CD4-positive, alpha-beta T cell (primary cell): ENCODE measurements around the gene SPDYC. TPM values are rescaled to one million over a fixed set of nuclear protein-coding genes. Genes with fewer than 3 reads are reported as not detected.

Source experiments
- ATAC-seq: fragments of 200-7000 bp; cut with Tn5 transposase; one replicate; pipeline ENCODE4 v1.10.0; 2022; ENCODE audit warnings: mild to moderate bottlenecking; ENCODE audit not compliant: poor library complexity
- CTCF ChIA-PET: fragments of 350-600 bp; sonication (Branson Sonifier 250); formaldehyde crosslinking; loops from one replicate; lab custom pipeline; 2021; ENCODE audit warnings: antibody characterized with exemption, inconsistent platforms; lab: Charles Lee
- POLR2A ChIA-PET: fragments of 350-600 bp; sonication (Branson Sonifier 250); formaldehyde crosslinking; loops from one replicate; lab custom pipeline; 2021; ENCODE audit warnings: antibody characterized with exemption, inconsistent platforms; lab: Charles Lee
- DNase-seq, 14 experiments: peaks; one replicate each; pipeline ENCODE4 v3.0.0-alpha.2; 2013 to 2020; ENCODE audit warnings: mixed read lengths in 2 of 14
- H3K27ac ChIP-seq, 2 donors: one replicate each; pipeline versions ENCODE4 v1.5.1 to v1.7.0; 2013; ENCODE audit warnings: low read length in 2 of 2, low read depth in 1 of 2, mild to moderate bottlenecking in 1 of 2
- H3K27me3 ChIP-seq, 2 experiments: 1 replicate in 1 of 2; 2 replicates in 1 of 2; pipeline versions ENCODE4 v1.6.1 to v1.7.0; 2013; ENCODE audit warnings: low read length in 2 of 2, control low read depth in 1 of 2, mild to moderate bottlenecking in 1 of 2, moderate library complexity in 1 of 2; ENCODE audit not compliant: insufficient read depth in 2 of 2, control insufficient read depth in 1 of 2
- H3K36me3 ChIP-seq: one replicate; pipeline ENCODE4 v1.6.1; 2013; ENCODE audit warnings: low read length, control low read depth; ENCODE audit not compliant: insufficient read depth
- H3K4me1 ChIP-seq: one replicate; pipeline ENCODE4 v1.6.1; 2013; ENCODE audit warnings: low read length, control low read depth; ENCODE audit not compliant: insufficient read depth
- H3K4me3 ChIP-seq: one replicate; pipeline ENCODE4 v1.5.1; 2013; ENCODE audit warnings: mild to moderate bottlenecking, low read length, moderate library complexity
- H3K9me3 ChIP-seq, 2 experiments: 1 replicate in 1 of 2; 2 replicates in 1 of 2; pipeline versions ENCODE4 v1.6.1 to v1.7.0; 2013; ENCODE audit warnings: low read length in 2 of 2, mild to moderate bottlenecking in 2 of 2, control low read depth in 1 of 2, moderate library complexity in 1 of 2; ENCODE audit not compliant: control insufficient read depth in 1 of 2, insufficient read depth in 1 of 2
- H3K27ac Mint-ChIP-seq: one replicate; pipeline ENCODE4 v1.8.0; 2020; ENCODE audit warnings: mixed read lengths
- H3K27me3 Mint-ChIP-seq: one replicate; pipeline ENCODE4 v1.8.0; 2021; ENCODE audit warnings: mixed read lengths
- H3K36me3 Mint-ChIP-seq: one replicate; pipeline ENCODE4 v1.8.0; 2021; ENCODE audit warnings: low read depth, mixed read lengths
- H3K4me1 Mint-ChIP-seq: one replicate; pipeline ENCODE4 v1.8.0; 2021; ENCODE audit warnings: low read depth, mixed read lengths
- H3K4me3 Mint-ChIP-seq: one replicate; pipeline ENCODE4 v1.8.0; 2020; ENCODE audit warnings: mild to moderate bottlenecking, mixed read lengths
- H3K9me3 Mint-ChIP-seq: one replicate; pipeline ENCODE4 v1.8.0; 2020; ENCODE audit warnings: mixed read lengths
- intact Hi-C, 2 experiments: fragments of 100-400 bp; cut with DNase I in 1 of 2; cut with micrococcal nuclease in 1 of 2; formaldehyde crosslinking; loops; one replicate each; pipeline versions ENCODE4 v1.15.1 to v1.9.0; 2023 to 2025; cut with DNase I, micrococcal nuclease
- total RNA-seq, 174 experiments: library from RNA in 2 of 174; stranded (reverse) in 2 of 174; gene quantifications; one replicate each; pipeline ENCODE4 v1.2.3 and lab custom pipeline; 2021 to 2026
- TF ChIP-seq, protein P1 (sequence below): fragments of 200-600 bp; IDR thresholded peaks from one replicate; pipeline ENCODE4 v1.8.0; 2022; ENCODE audit warnings: antibody characterized with exemption, mild to moderate bottlenecking

SPDYC gene
- total RNA-seq, 2 experiments from 2014 or later, result not detected

DNA sequence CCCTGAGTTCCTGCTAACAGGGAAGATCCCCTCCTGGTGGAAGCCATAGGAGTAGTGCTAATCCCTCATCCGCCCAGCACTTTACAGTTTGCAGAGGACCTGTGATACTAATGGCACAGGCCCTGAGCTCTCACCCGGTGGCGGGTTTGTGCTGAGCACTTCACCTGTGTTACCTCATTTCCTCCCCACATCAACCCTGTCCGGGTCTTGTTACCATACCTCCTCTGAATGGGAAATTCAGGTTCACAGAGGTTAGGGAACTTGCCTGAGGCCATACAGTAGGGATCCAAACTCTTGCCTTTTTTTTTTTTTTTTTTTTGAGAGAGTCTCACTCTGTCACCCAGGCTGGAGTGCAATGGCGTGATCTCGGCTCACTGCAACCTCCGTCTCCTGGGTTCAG is 36.9 kb downstream of the SPDYC start:
- intact Hi-C loops, result no loop called here
- Mint-ChIP-seq H3K27me3 (no peaks in the 10 kb centered on the region), H3K9me3 (no peaks in the 10 kb centered on the region), H3K36me3 (peaks cover 70% of the 10 kb centered on the region), H3K27ac (no peak overlapping the region), H3K4me1 (no peaks in the 10 kb centered on the region), H3K4me3 (no peak overlapping the region)
- DNase-seq (no peak), ATAC-seq (no peak)
- ChIA-PET POLR2A (no interaction called here), CTCF (interaction anchor here (0.7 to 2.4 kb wide), 2 partner anchors 32 to 122 kb away, joined by 4 to 8 read pairs; no protein-coding TSS in a partner anchor)
- Histone ChIP-seq H3K36me3 (peaks cover 62% of the 10 kb centered on the region), H3K9me3 (no peaks in the 10 kb centered on the region), H3K27me3 (no peaks in the 10 kb centered on the region), H3K4me1 (no peaks in the 10 kb centered on the region), H3K27ac (no peak overlapping the region), H3K4me3 (no peak overlapping the region)
- TF ChIP-seq, protein P1, sequence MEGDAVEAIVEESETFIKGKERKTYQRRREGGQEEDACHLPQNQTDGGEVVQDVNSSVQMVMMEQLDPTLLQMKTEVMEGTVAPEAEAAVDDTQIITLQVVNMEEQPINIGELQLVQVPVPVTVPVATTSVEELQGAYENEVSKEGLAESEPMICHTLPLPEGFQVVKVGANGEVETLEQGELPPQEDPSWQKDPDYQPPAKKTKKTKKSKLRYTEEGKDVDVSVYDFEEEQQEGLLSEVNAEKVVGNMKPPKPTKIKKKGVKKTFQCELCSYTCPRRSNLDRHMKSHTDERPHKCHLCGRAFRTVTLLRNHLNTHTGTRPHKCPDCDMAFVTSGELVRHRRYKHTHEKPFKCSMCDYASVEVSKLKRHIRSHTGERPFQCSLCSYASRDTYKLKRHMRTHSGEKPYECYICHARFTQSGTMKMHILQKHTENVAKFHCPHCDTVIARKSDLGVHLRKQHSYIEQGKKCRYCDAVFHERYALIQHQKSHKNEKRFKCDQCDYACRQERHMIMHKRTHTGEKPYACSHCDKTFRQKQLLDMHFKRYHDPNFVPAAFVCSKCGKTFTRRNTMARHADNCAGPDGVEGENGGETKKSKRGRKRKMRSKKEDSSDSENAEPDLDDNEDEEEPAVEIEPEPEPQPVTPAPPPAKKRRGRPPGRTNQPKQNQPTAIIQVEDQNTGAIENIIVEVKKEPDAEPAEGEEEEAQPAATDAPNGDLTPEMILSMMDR, result no peak

DNA sequence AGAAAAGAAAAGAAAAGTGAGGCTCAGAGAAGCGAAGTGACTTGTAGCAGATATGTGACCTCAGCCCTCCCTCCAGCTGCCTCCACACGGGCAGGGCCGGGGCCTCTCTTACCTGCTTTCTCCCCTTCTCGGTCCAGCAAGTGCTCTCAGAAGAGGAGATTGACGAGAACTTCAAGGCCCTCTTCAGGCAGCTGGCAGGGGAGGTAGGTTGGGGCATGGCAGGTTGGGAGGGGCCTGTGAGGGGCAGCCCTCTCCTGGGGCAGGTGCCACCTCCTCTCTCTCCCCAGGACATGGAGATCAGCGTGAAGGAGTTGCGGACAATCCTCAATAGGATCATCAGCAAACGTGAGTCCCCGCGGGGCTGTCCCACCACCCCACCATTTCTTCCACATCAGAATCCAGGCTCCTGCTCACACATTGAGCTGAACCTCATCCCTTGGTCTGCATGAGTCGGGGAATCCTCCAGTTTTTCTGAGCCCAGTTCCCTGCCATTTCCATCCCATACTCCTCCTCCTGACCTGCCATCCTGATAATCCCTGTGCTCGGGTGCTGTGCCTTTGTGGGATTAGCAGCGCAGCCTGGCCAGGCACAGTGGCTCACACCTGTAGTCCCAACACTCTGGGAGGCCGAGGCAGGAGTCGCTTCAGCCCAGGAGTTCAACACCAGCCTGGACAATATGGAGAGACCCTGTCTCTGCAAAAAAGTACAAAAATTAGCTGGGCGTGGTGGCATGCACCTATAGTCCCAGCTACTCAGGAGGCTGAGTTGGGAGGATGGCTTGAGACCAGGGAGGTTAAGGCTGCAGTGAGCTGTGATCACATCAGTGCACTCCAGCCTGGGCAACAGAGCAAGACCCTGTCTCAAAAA is 38.1 kb downstream of the SPDYC start:
- ChIA-PET POLR2A (no interaction called here), CTCF (no interaction called here)
- H3K4me1 Mint-ChIP-seq, result no peaks in the 10 kb centered on the region
- peaks cover 62% of the 10 kb centered on the region for H3K36me3 ChIP-seq
- no peak for ATAC-seq
- intact Hi-C loops, result no loop called here
- H3K4me1 ChIP-seq, result peaks cover 4% of the 10 kb centered on the region
- peak in 1 of 14 experiments; percentile 21 for DNase-seq
- H3K9me3 Mint-ChIP-seq, result no peaks in the 10 kb centered on the region
- no peak overlapping the region for H3K27ac Mint-ChIP-seq
- no peaks in the 10 kb centered on the region for H3K9me3 ChIP-seq
- H3K4me3 Mint-ChIP-seq, result no peak overlapping the region
- H3K27ac ChIP-seq, result no peak overlapping the region
- H3K4me3 ChIP-seq, result no peak overlapping the region
- TF ChIP-seq, protein P1, result no peak
- H3K27me3 Mint-ChIP-seq, result no peaks in the 10 kb centered on the region
- H3K27me3 ChIP-seq, result no peaks in the 10 kb centered on the region
- peaks cover 71% of the 10 kb centered on the region for H3K36me3 Mint-ChIP-seq

DNA sequence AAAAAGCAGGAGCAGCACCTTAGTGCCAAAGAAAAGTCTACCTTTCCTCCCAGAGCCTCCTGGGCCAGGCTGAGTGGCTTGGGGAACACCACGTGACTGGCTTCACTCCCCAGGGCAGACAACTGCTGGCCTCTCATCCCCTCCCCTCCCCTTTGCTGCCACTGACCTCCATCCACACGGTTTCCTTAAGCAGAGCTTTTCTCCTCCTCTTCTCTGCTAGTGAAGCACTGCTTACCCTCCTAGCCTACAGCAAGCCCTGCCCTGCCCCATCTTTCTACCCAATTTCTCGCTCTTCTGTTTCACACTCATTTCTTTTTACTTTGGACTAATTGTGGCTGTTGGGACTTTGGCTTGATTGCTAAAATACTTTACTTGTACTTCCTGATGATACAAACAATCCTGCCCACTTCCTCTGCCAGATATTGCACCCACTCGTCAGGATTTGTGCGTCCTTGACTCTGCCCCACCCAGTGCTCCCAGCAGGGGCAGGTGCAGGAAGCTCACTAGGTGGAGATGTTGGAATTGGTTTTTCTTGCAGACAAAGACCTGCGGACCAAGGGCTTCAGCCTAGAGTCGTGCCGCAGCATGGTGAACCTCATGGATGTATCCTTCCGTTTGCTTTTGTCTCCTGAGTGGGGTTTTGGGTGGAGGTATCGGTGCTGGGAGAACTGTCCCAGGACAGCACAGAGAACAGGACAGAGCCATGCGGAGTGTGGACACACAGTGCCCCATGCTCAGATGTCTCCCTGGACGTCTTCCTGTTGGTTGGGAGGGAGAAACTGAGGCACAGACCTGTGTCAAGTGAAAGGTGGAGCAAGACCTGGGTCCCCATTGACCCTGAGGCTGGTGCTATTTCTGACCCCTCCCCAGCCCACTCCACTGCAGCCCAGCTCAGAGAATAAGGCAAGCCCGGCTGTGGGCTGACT is 39.0 kb downstream of the SPDYC start:
- Histone ChIP-seq H3K9me3 (no peaks in the 10 kb centered on the region), H3K36me3 (peaks cover 62% of the 10 kb centered on the region), H3K27me3 (no peaks in the 10 kb centered on the region), H3K4me1 (peaks cover 13% of the 10 kb centered on the region), H3K4me3 (no peak overlapping the region), H3K27ac (no peak overlapping the region)
- peaks cover 68% of the 10 kb centered on the region for H3K36me3 Mint-ChIP-seq
- no peak overlapping the region for H3K27ac Mint-ChIP-seq
- intact Hi-C loops, result no loop called here
- peak in 1 of 14 experiments; percentile 24 for DNase-seq
- POLR2A ChIA-PET, result no interaction called here
- no peaks in the 10 kb centered on the region for H3K9me3 Mint-ChIP-seq
- H3K4me1 Mint-ChIP-seq, result no peaks in the 10 kb centered on the region
- ATAC-seq, result no peak
- H3K27me3 Mint-ChIP-seq, result no peaks in the 10 kb centered on the region
- H3K4me3 Mint-ChIP-seq, result no peak overlapping the region
- TF ChIP-seq, protein P1, result no peak
- CTCF ChIA-PET, result no interaction called here
